Loucy (cell line): ENCODE data around the gene AVPR2.

Source experiments
- H2AFZ ChIP-seq: fragments of 200-600 bp; sonication (generic); 2 replicates; pipeline ENCODE4 v1.6.0; 2016; ENCODE audit warnings: antibody characterized with exemption, mild to moderate bottlenecking, low read length, moderate library complexity
- H3F3A ChIP-seq: fragments of 200-600 bp; 2 replicates; pipeline ENCODE4 v1.6.0; 2016; ENCODE audit warnings: antibody characterized with exemption, low read depth, mild to moderate bottlenecking
- H3K27me3 ChIP-seq: fragments of 200-600 bp; sonication (generic); 2 replicates; pipeline ENCODE4 v1.6.1; 2014; ENCODE audit warnings: low read length, mild to moderate bottlenecking; ENCODE audit not compliant: insufficient read depth, poor library complexity, severe bottlenecking
- H3K36me3 ChIP-seq: fragments of 200-600 bp; sonication (generic); 2 replicates; pipeline ENCODE4 v1.6.1; 2016; ENCODE audit warnings: low read length; ENCODE audit not compliant: insufficient read depth
- H3K4me1 ChIP-seq: fragments of 200-600 bp; sonication (generic); 2 replicates; pipeline ENCODE4 v1.5.1; 2014; ENCODE audit warnings: low read length, mild to moderate bottlenecking; ENCODE audit not compliant: insufficient read depth, poor library complexity, severe bottlenecking
- H3K4me2 ChIP-seq: fragments of 200-600 bp; sonication (generic); 2 replicates; pipeline ENCODE4 v1.6.0; 2014; ENCODE audit warnings: antibody characterized with exemption, low read length, low read depth, mild to moderate bottlenecking; ENCODE audit not compliant: poor library complexity, severe bottlenecking
- H3K4me3 ChIP-seq: fragments of 200-600 bp; sonication (generic); 2 replicates; pipeline ENCODE4 v1.5.1; 2014; ENCODE audit warnings: low read length, mild to moderate bottlenecking, mixed read lengths; ENCODE audit not compliant: poor library complexity, severe bottlenecking
- H3K79me2 ChIP-seq: fragments of 200-600 bp; sonication (generic); 2 replicates; pipeline ENCODE4 v1.6.1; 2014; ENCODE audit warnings: low read length; ENCODE audit not compliant: insufficient read depth
- H3K9ac ChIP-seq: fragments of 200-600 bp; sonication (generic); 2 replicates; pipeline ENCODE4 v1.6.0; 2014; ENCODE audit warnings: mild to moderate bottlenecking, low read depth, low read length, moderate library complexity; ENCODE audit not compliant: poor library complexity, severe bottlenecking
- H3K9me2 ChIP-seq: fragments of 200-600 bp; sonication (generic); replicated peaks from 2 replicates; pipeline ENCODE4 v1.6.1; 2016; ENCODE audit warnings: low read depth, low read length, mixed read lengths
- H3K9me3 ChIP-seq: fragments of 200-600 bp; sonication (generic); 2 replicates; pipeline ENCODE4 v1.6.1; 2014; ENCODE audit warnings: mild to moderate bottlenecking, antibody characterized with exemption, low read length, low read depth; ENCODE audit not compliant: insufficient read depth
- H4K20me1 ChIP-seq: fragments of 200-600 bp; sonication (generic); 2 replicates; pipeline ENCODE4 v1.6.0; 2014; ENCODE audit warnings: antibody characterized with exemption, low read length, mild to moderate bottlenecking; ENCODE audit not compliant: insufficient read depth, poor library complexity, severe bottlenecking
- CTCF ChIP-seq: fragments of 200-600 bp; sonication (generic); conservative IDR thresholded peaks from 2 replicates; pipeline ENCODE4 v1.5.1; 2014; ENCODE audit warnings: mild to moderate bottlenecking, antibody characterized with exemption, low read length
- EZH2phosphoT487 ChIP-seq: fragments of 200-600 bp; IDR thresholded peaks from 2 replicates; pipeline ENCODE4 v1.6.1; 2018; ENCODE audit warnings: antibody characterized with exemption, mild to moderate bottlenecking, moderate library complexity, borderline replicate concordance

Gene AVPR2

GRCh38 chrX:153897899-153898298 is 6.6 kb upstream of the AVPR2 start:
- no peaks in the 10 kb centered on the region for H3K79me2 ChIP-seq
- peaks cover 3% of the 10 kb centered on the region; the same call in 1 of the 2 replicates for H3F3A ChIP-seq
- peaks cover 24% of the 10 kb centered on the region for H3K4me1 ChIP-seq
- no peak overlapping the region for H3K4me3 ChIP-seq
- H2AFZ ChIP-seq, result no peak overlapping the region
- TF ChIP-seq EZH2phosphoT487, result no peak
- no peak for TF ChIP-seq CTCF
- no peaks in the 10 kb centered on the region for H4K20me1 ChIP-seq
- H3K27me3 ChIP-seq, result no peaks in the 10 kb centered on the region
- H3K36me3 ChIP-seq, result no peaks in the 10 kb centered on the region
- H3K9ac ChIP-seq, result no peak overlapping the region
- no peaks in the 10 kb centered on the region for H3K9me2 ChIP-seq
- H3K4me2 ChIP-seq, result no peak overlapping the region
- H3K9me3 ChIP-seq, result no peaks in the 10 kb centered on the region

GRCh38 chrX:153900831-153901752 is 3.4 kb upstream of the AVPR2 start:
- Histone ChIP-seq H3F3A (peaks cover 3% of the 10 kb centered on the region; the same call in 1 of the 2 replicates), H3K36me3 (no peaks in the 10 kb centered on the region), H4K20me1 (no peaks in the 10 kb centered on the region), H3K4me1 (peaks cover 26% of the 10 kb centered on the region), H3K9me3 (no peaks in the 10 kb centered on the region), H3K4me3 (peak overlapping the region; percentile 55), H3K4me2 (peak overlapping the region; percentile 69), H3K9me2 (no peaks in the 10 kb centered on the region), H3K9ac (peak overlapping the region; percentile 65), H2AFZ (no peak overlapping the region), H3K79me2 (no peaks in the 10 kb centered on the region), H3K27me3 (no peaks in the 10 kb centered on the region)
- TF ChIP-seq EZH2phosphoT487 (no peak), CTCF (no peak)

- Histone ChIP-seq H3K9me2 (no peaks in the 10 kb centered on the region), H3K4me3 (no peak overlapping the region), H3K9ac (peak overlapping the region; percentile 64), H3K4me2 (peak overlapping the region; percentile 69), H3K27me3 (no peaks in the 10 kb centered on the region), H3K79me2 (no peaks in the 10 kb centered on the region), H3K36me3 (no peaks in the 10 kb centered on the region), H3F3A (peaks cover 3% of the 10 kb centered on the region; the same call in 1 of the 2 replicates), H3K4me1 (peaks cover 26% of the 10 kb centered on the region), H3K9me3 (no peaks in the 10 kb centered on the region), H4K20me1 (no peaks in the 10 kb centered on the region), H2AFZ (no peak overlapping the region)
- TF ChIP-seq EZH2phosphoT487 (no peak), CTCF (no peak)
Measured at GRCh38 chrX:153901753-153902140, 2.7 kb upstream of the AVPR2 start.
